ENCODE results near the gene RPL26.
"Not testable (repeated sequence)": the region's sequence is repeated elsewhere in the genome, so short reads cannot be mapped to it uniquely, and the experiment has no call there.

Gene RPL26

GRCh38 chr17:8383143-8383822 lies at the start of gene RPL26:
Gene RPL26 (minus strand): TSS chr17:8383193. CDS start chr17:8382310, 883 bp downstream.
- peak; percentile 99 for DNase-seq

- DNase-seq, result no peak
Observed at GRCh38 chr17:8430966-8431365, 48.0 kb upstream of the RPL26 start.

- DNase-seq, result no peak
Observed at GRCh38 chr17:8426802-8427201, 43.8 kb upstream of the RPL26 start.

- no peak for DNase-seq
Observed at GRCh38 chr17:8426094-8426720, 43.2 kb upstream of the RPL26 start.

GRCh38 chr17:8421571-8421970 lies 38.6 kb upstream of the RPL26 start:
- DNase-seq, result no peak

GRCh38 chr17:8420041-8420934 lies 37.3 kb upstream of the RPL26 start:
- no peak for DNase-seq

- no peak for DNase-seq
Observed at GRCh38 chr17:8419305-8419704, 36.3 kb upstream of the RPL26 start.

- no peak for DNase-seq
Observed at GRCh38 chr17:8418471-8418870, 35.5 kb upstream of the RPL26 start.

GRCh38 chr17:8417806-8418205 lies 34.8 kb upstream of the RPL26 start:
- no peak for DNase-seq

GRCh38 chr17:8413938-8414337 lies 30.9 kb upstream of the RPL26 start:
- DNase-seq, result no peak

- DNase-seq, result no peak
Observed at GRCh38 chr17:8413328-8413727, 30.3 kb upstream of the RPL26 start.

- DNase-seq, result no peak
Observed at GRCh38 chr17:8412089-8412488, 29.1 kb upstream of the RPL26 start.

- DNase-seq, result no peak
Observed at GRCh38 chr17:8410883-8411238, 27.9 kb upstream of the RPL26 start.

GRCh38 chr17:8409966-8410882 lies 27.2 kb upstream of the RPL26 start:
- peak; percentile 91 for DNase-seq

- DNase-seq, result no peak
Observed at GRCh38 chr17:8408371-8408770, 25.4 kb upstream of the RPL26 start.

GRCh38 chr17:8406174-8406573 lies 23.2 kb upstream of the RPL26 start:
- no peak for DNase-seq

GRCh38 chr17:8405499-8406016 lies 22.6 kb upstream of the RPL26 start:
- DNase-seq, result no peak

GRCh38 chr17:8402921-8403536 lies 20.0 kb upstream of the RPL26 start:
- DNase-seq, result no peak

GRCh38 chr17:8401107-8401506 lies 18.1 kb upstream of the RPL26 start:
- DNase-seq, result no peak

- no peak for DNase-seq
Observed at GRCh38 chr17:8398980-8399379, 16.0 kb upstream of the RPL26 start.

GRCh38 chr17:8397636-8398035 lies 14.6 kb upstream of the RPL26 start, which contains the start of gene RNF222:
Gene RNF222 (minus strand): TSS chr17:8397827. CDS start chr17:8393461, 4,366 bp downstream.
- DNase-seq, result no peak

- not testable (repeated sequence) for DNase-seq
Observed at GRCh38 chr17:8394497-8394896, 11.5 kb upstream of the RPL26 start.

Data from NCI-H1105 (cell line).